ENCODE data around the gene SERINC3. TPM values are rescaled to one million over a fixed set of nuclear protein-coding genes. Genes with fewer than 3 reads are reported as not detected.
"Not testable (repeated sequence)": the region's sequence is repeated elsewhere in the genome, so short reads cannot be mapped to it uniquely, and the experiment has no call there.

Gene SERINC3
- total RNA-seq, result 89.9 TPM
- long read RNA-seq, full-length matches to known transcripts, result 87 of 120 reads
- long read RNA-seq, partial matches to known transcripts, result 18 of 120 reads
- long read RNA-seq, other reads (novel, unspliced or antisense), result 15 of 120 reads

GRCh38 chr20:44521484-44522481 lies at the start of gene SERINC3:
Gene SERINC3, minus strand, starts transcription at chr20:44522070. Its CDS starts 119 bp downstream, at chr20:44521951.
- DNase-seq (peak; percentile 97), ATAC-seq (peak; percentile 99)
- intact Hi-C loops (cut with micrococcal nuclease), result no loop called here

- no peak for DNase-seq
- ATAC-seq, result no peak
- intact Hi-C loops (cut with micrococcal nuclease), result no loop called here
Observed at GRCh38 chr20:44571362-44571988, 49.6 kb upstream of the SERINC3 start.

- no peak for ATAC-seq
- intact Hi-C loops (cut with micrococcal nuclease), result no loop called here
- no peak for DNase-seq
Observed at GRCh38 chr20:44570367-44570766, 48.5 kb upstream of the SERINC3 start.

GRCh38 chr20:44566811-44567210 lies 44.9 kb upstream of the SERINC3 start:
- DNase-seq, result no peak
- no peak for ATAC-seq
- intact Hi-C loops (cut with micrococcal nuclease), result no loop called here

GRCh38 chr20:44566018-44566417 lies 44.1 kb upstream of the SERINC3 start:
- intact Hi-C loops (cut with micrococcal nuclease), result no loop called here
- DNase-seq (no peak), ATAC-seq (no peak)

- no peak for ATAC-seq
- no peak for DNase-seq
- intact Hi-C loops (cut with micrococcal nuclease), result no loop called here
Observed at GRCh38 chr20:44561876-44562275, 40.0 kb upstream of the SERINC3 start.

GRCh38 chr20:44560818-44561217 lies 38.9 kb upstream of the SERINC3 start:
- DNase-seq; ATAC-seq; intact Hi-C loops (cut with micrococcal nuclease): not testable (repeated sequence)

GRCh38 chr20:44560229-44560628 lies 38.4 kb upstream of the SERINC3 start:
- ATAC-seq, result no peak
- DNase-seq, result no peak
- intact Hi-C loops (cut with micrococcal nuclease), result no loop called here

GRCh38 chr20:44559302-44559701 lies 37.4 kb upstream of the SERINC3 start:
- intact Hi-C loops (cut with micrococcal nuclease), result no loop called here
- no peak for ATAC-seq
- no peak for DNase-seq

GRCh38 chr20:44552950-44553908 lies 31.4 kb upstream of the SERINC3 start:
- DNase-seq (no peak), ATAC-seq (peak; percentile 67)
- intact Hi-C loops (cut with micrococcal nuclease), result no loop called here

- intact Hi-C loops (cut with micrococcal nuclease), result no loop called here
Observed at GRCh38 chr20:44552568-44552949, 30.7 kb upstream of the SERINC3 start.

GRCh38 chr20:44552050-44552449 lies 30.2 kb upstream of the SERINC3 start:
- DNase-seq, result no peak
- ATAC-seq, result no peak
- intact Hi-C loops (cut with micrococcal nuclease), result no loop called here

More at GRCh38 chr20:44552568-44552949, 30.7 kb upstream of the SERINC3 start:
- DNase-seq (no peak), ATAC-seq (no peak)

- intact Hi-C loops (cut with micrococcal nuclease), result no loop called here
- no peak for ATAC-seq
Observed at GRCh38 chr20:44549123-44549522, 27.3 kb upstream of the SERINC3 start.

GRCh38 chr20:44547419-44547818 lies 25.5 kb upstream of the SERINC3 start:
- ATAC-seq (no peak), DNase-seq (no peak)

More at GRCh38 chr20:44549123-44549522, 27.3 kb upstream of the SERINC3 start:
- DNase-seq, result no peak

GRCh38 chr20:44544263-44544662 lies 22.4 kb upstream of the SERINC3 start:
- intact Hi-C loops (cut with micrococcal nuclease), result no loop called here
- no peak for DNase-seq
- peak; percentile 42 for ATAC-seq

More at GRCh38 chr20:44547419-44547818, 25.5 kb upstream of the SERINC3 start:
- intact Hi-C loops (cut with micrococcal nuclease), result no loop called here

- no peak for ATAC-seq
- DNase-seq, result no peak
- intact Hi-C loops (cut with micrococcal nuclease), result no loop called here
Observed at GRCh38 chr20:44543358-44543757, 21.5 kb upstream of the SERINC3 start.

- DNase-seq (no peak), ATAC-seq (no peak)
- intact Hi-C loops (cut with micrococcal nuclease), result no loop called here
Observed at GRCh38 chr20:44542890-44543289, 21.0 kb upstream of the SERINC3 start.

- ATAC-seq, result no peak
- no peak for DNase-seq
- intact Hi-C loops (cut with micrococcal nuclease), result no loop called here
Observed at GRCh38 chr20:44541992-44542391, 20.1 kb upstream of the SERINC3 start.

- ATAC-seq (no peak), DNase-seq (no peak)
- intact Hi-C loops (cut with micrococcal nuclease), result no loop called here
Observed at GRCh38 chr20:44540834-44541233, 19.0 kb upstream of the SERINC3 start.
